Neural cell (in vitro differentiated cells): ENCODE results near the gene PCNX2. TPM values are rescaled to one million over a fixed set of nuclear protein-coding genes. Genes with fewer than 3 reads are reported as not detected.

Source experiments
- H2AFZ ChIP-seq: fragments of 200-600, 300-800 bp; sonication (generic), shearing (Covaris generic); 2 replicates; pipeline ENCODE4 v1.6.0; 2014; ENCODE audit warnings: low read depth, mild to moderate bottlenecking, antibody characterized with exemption, low read length, moderate library complexity
- H3F3A ChIP-seq: fragments of 200-600 bp; shearing (Covaris generic); 2 replicates; pipeline ENCODE4 v1.6.1; 2016; ENCODE audit warnings: mild to moderate bottlenecking, moderate library complexity, mixed read lengths, antibody characterized with exemption, low read length; ENCODE audit not compliant: insufficient read depth, poor library complexity, severe bottlenecking
- H3K27ac ChIP-seq: fragments of 200-600, 300-800 bp; sonication (generic), shearing (Covaris generic); 2 replicates; pipeline ENCODE4 v1.5.1; 2014; ENCODE audit warnings: mild to moderate bottlenecking, low read length, moderate library complexity
- H3K27me3 ChIP-seq: fragments of 300-800, 200-600 bp; sonication (generic), shearing (Covaris generic); 2 replicates; pipeline ENCODE4 v1.6.0; 2014; ENCODE audit warnings: mild to moderate bottlenecking, low read depth, low read length, moderate library complexity; ENCODE audit not compliant: insufficient read depth
- H3K36me3 ChIP-seq: fragments of 300-800, 200-600 bp; sonication (generic), shearing (Covaris generic); 2 replicates; pipeline ENCODE4 v1.5.1; 2014; ENCODE audit warnings: mild to moderate bottlenecking, antibody characterized with exemption, low read length, moderate library complexity; ENCODE audit not compliant: insufficient read depth
- H3K4me2 ChIP-seq: fragments of 300-800, 200-600 bp; sonication (generic), shearing (Covaris generic); 2 replicates; pipeline ENCODE4 v1.6.0; 2014; ENCODE audit warnings: mild to moderate bottlenecking, low read length
- H3K4me3 ChIP-seq: fragments of 300-800, 200-600 bp; sonication (generic), shearing (Covaris generic); 2 replicates; pipeline ENCODE4 v1.5.1; 2014; ENCODE audit warnings: mild to moderate bottlenecking, low read length, moderate library complexity
- H3K79me2 ChIP-seq: fragments of 200-600 bp; shearing (Covaris generic); replicated peaks from 2 replicates; pipeline ENCODE4 v1.6.0; 2014; ENCODE audit warnings: mild to moderate bottlenecking, low read length, moderate library complexity; ENCODE audit not compliant: insufficient read depth
- H3K9ac ChIP-seq: fragments of 300-800, 200-600 bp; sonication (generic), shearing (Covaris generic); 2 replicates; pipeline ENCODE4 v1.6.1; 2016; ENCODE audit warnings: mild to moderate bottlenecking, low read length, mixed read lengths
- H3K9me2 ChIP-seq: fragments of 200-600 bp; shearing (Covaris generic); 2 replicates; pipeline ENCODE4 v1.6.1; 2016; ENCODE audit warnings: mild to moderate bottlenecking, low read length, mixed read lengths; ENCODE audit not compliant: insufficient read depth
- H3K9me3 ChIP-seq: fragments of 200-600, 300-800 bp; sonication (generic), shearing (Covaris generic); 2 replicates; pipeline ENCODE4 v1.6.1; 2016; ENCODE audit warnings: mild to moderate bottlenecking, mixed run types, low read length, moderate library complexity, mixed read lengths
- H4K20me1 ChIP-seq: fragments of 200-600 bp; shearing (Covaris generic); 2 replicates; pipeline ENCODE4 v1.6.1; 2016; ENCODE audit warnings: mild to moderate bottlenecking, mixed run types; ENCODE audit not compliant: insufficient read depth
- CTCF ChIP-seq: fragments of 450-650 bp; IDR thresholded peaks from 2 replicates; pipeline ENCODE4 v1.5.1; 2014; ENCODE audit warnings: antibody characterized with exemption, mild to moderate bottlenecking, moderate library complexity; ENCODE audit not compliant: poor library complexity, severe bottlenecking
- EP300 ChIP-seq: fragments of 450-650 bp; conservative IDR thresholded peaks from 2 replicates; pipeline ENCODE4 v1.6.1; 2014; ENCODE audit warnings: antibody characterized with exemption, mild to moderate bottlenecking, moderate library complexity; ENCODE audit not compliant: poor library complexity, severe bottlenecking
- EZH2 ChIP-seq: fragments of 200-600, 300-800 bp; shearing (Covaris generic), sonication (generic); IDR thresholded peaks from 2 replicates; pipeline ENCODE4 v1.6.1; 2014; ENCODE audit warnings: antibody characterized with exemption, low read length, borderline replicate concordance, mild to moderate bottlenecking; ENCODE audit not compliant: insufficient read depth, poor library complexity, severe bottlenecking
- MXI1 ChIP-seq: fragments of 450-650 bp; conservative IDR thresholded peaks from 2 replicates; pipeline ENCODE4 v1.6.1; 2014; ENCODE audit warnings: antibody characterized with exemption, mild to moderate bottlenecking; ENCODE audit not compliant: poor library complexity, severe bottlenecking
- POLR2AphosphoS5 ChIP-seq: IDR thresholded peaks from 2 replicates; pipeline ENCODE4 v1.6.1; 2012
- RAD21 ChIP-seq: fragments of 450-650 bp; conservative IDR thresholded peaks from 2 replicates; pipeline ENCODE4 v1.6.1; 2014; ENCODE audit warnings: antibody characterized with exemption, mild to moderate bottlenecking, moderate library complexity
- REST ChIP-seq: IDR thresholded peaks from 2 replicates; pipeline ENCODE4 v1.6.1; 2012; ENCODE audit warnings: borderline replicate concordance
- SMC3 ChIP-seq: fragments of 450-650 bp; conservative IDR thresholded peaks from 2 replicates; pipeline ENCODE4 v1.6.1; 2014; ENCODE audit warnings: antibody characterized with exemption, mild to moderate bottlenecking, moderate library complexity; ENCODE audit not compliant: poor library complexity
- TAF1 ChIP-seq: IDR thresholded peaks from 2 replicates; pipeline ENCODE4 v1.6.1; 2012; ENCODE audit warnings: low read depth
- polyA plus RNA-seq: library from polyadenylated mRNA; depleted of rRNA; stranded (reverse); fragments of >200 nt; gene quantifications from 2 replicates; pipeline ENCODE4 v1.2.3, GENCODE V29; 2014

PCNX2 gene
- polyA plus RNA-seq, 1 donor from 2014 or later: 17.2 TPM

- no peak for TF ChIP-seq REST
- no peak for TF ChIP-seq TAF1
- TF ChIP-seq POLR2AphosphoS5: no peak
- no peak for TF ChIP-seq EP300
- TF ChIP-seq SMC3: no peak
- no peak for TF ChIP-seq RAD21
- TF ChIP-seq EZH2: no peak
- no peak for TF ChIP-seq MXI1
- no peak for TF ChIP-seq CTCF
- Histone ChIP-seq H3K9ac (no peak overlapping the region), H3K9me3 (no peaks in the 10 kb centered on the region), H3F3A (no peaks in the 10 kb centered on the region), H2AFZ (no peak overlapping the region), H3K9me2 (no peaks in the 10 kb centered on the region), H3K27ac (no peak overlapping the region), H3K79me2 (no peaks in the 10 kb centered on the region), H3K36me3 (peaks cover 5% of the 10 kb centered on the region), H3K4me2 (no peak overlapping the region), H3K4me3 (no peak overlapping the region), H4K20me1 (no peaks in the 10 kb centered on the region), H3K27me3 (no peaks in the 10 kb centered on the region)
Measured at GRCh38 chr1:233261206-233261605, 34.3 kb downstream of the PCNX2 start.

- H4K20me1 ChIP-seq: no peaks in the 10 kb centered on the region
- H2AFZ ChIP-seq: no peak overlapping the region
- no peak overlapping the region for H3K4me2 ChIP-seq
- no peaks in the 10 kb centered on the region for H3K27me3 ChIP-seq
- no peaks in the 10 kb centered on the region for H3K9me2 ChIP-seq
- H3K27ac ChIP-seq: no peak overlapping the region
- TF ChIP-seq EZH2 (no peak), REST (no peak), RAD21 (no peak), POLR2AphosphoS5 (no peak), MXI1 (no peak), TAF1 (no peak), EP300 (no peak), SMC3 (no peak), CTCF (no peak)
- H3K4me3 ChIP-seq: no peak overlapping the region
- H3K9me3 ChIP-seq: no peaks in the 10 kb centered on the region
- H3K36me3 ChIP-seq: peaks cover 5% of the 10 kb centered on the region
- no peak overlapping the region for H3K9ac ChIP-seq
- H3F3A ChIP-seq: no peaks in the 10 kb centered on the region
- H3K79me2 ChIP-seq: no peaks in the 10 kb centered on the region
Measured at GRCh38 chr1:233257786-233258185, 37.7 kb downstream of the PCNX2 start.
